ENCODE results near the gene SLC25A28. TPM values are rescaled to one million over a fixed set of nuclear protein-coding genes. Genes with fewer than 3 reads are reported as not detected.
"Not testable (repeated sequence)": the region's sequence is repeated elsewhere in the genome, so short reads cannot be mapped to it uniquely, and the experiment has no call there.

SLC25A28 gene
- total RNA-seq, 2 donors from 2014 or later: 15.5 to 17.5 TPM

DNA sequence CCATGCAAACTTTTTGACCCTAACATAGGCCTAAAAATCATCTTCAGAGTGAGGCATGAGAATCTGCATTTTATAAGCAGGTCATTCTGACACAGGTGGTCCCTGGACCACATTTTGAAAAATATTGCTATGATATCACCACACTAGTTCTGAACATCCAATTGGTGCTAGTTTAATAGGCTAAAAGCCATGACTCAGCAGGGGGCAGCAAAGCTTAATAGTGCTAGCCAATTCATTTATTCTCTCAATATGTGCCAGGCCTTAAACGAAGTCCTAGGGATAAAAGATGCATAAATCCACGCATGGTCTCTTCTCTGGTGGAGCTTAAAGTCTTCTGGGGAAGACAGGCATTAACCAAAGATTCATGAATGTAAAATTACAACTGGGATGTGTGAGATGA is 10.2 kb upstream of the SLC25A28 start:
- Histone ChIP-seq H3K4me1 (no peaks in the 10 kb centered on the region), H3K27me3 (no peaks in the 10 kb centered on the region), H3K4me3 (no peak overlapping the region), H3K27ac (no peak overlapping the region), H3K9me3 (no peaks in the 10 kb centered on the region), H3K36me3 (no peaks in the 10 kb centered on the region)
- no peak for DNase-seq (ENCODE audit: low spot score)
- TF ChIP-seq CTCF (IDR thresholded peaks at IDR 0.05): peak in 1 of 2 donors; percentile 45

DNA sequence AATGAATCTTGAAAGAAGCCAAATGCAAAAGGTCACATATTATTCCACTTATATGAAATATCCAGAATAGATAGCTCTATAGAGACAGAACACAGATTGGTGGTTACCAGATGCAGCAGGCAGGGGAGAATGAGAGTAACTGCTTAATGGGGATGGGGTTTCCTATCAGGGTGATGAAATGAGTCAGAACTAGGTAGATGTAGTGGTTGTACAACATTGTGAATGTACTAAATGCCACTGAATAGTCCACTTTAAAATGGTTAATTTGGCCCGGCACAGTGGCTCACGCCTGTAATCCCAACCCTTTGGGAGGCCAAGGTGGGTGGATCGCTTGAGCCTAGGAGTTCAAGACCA is 9.4 kb upstream of the SLC25A28 start:
- H3K4me1 ChIP-seq: no peaks in the 10 kb centered on the region
- no peaks in the 10 kb centered on the region for H3K9me3 ChIP-seq
- H3K27me3 ChIP-seq: no peaks in the 10 kb centered on the region
- DNase-seq (ENCODE audit: low spot score): no peak
- no peak overlapping the region for H3K4me3 ChIP-seq
- TF ChIP-seq CTCF (IDR thresholded peaks at IDR 0.05): no peak
- H3K27ac ChIP-seq: no peak overlapping the region
- H3K36me3 ChIP-seq: no peaks in the 10 kb centered on the region

GRCh38 chr10:99628923-99629624 is 8.8 kb upstream of the SLC25A28 start:
- no peak for DNase-seq (ENCODE audit: low spot score)

DNA sequence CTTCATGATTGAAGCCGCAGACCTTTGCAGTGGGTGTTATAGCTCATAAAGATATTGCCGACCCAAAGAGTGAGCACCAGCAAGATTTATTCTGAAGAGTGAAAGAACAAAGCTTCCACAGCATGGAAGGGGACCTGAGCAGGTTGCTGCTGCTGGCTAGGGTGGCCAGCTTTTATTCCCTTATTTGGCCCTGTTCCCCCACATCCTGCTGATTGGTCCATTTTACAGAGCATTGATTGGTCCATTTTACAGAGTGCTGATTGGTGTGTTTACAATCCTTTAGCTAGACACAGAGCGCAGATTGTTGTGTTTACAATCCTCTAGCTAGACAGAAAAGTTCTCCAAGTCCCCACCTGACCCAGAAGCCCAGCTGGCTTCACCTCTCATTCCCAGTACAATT is 4.9 kb upstream of the SLC25A28 start:
- H3K9me3 ChIP-seq; H3K27ac ChIP-seq; DNase-seq (ENCODE audit: low spot score); H3K4me3 ChIP-seq; H3K36me3 ChIP-seq; H3K27me3 ChIP-seq; H3K4me1 ChIP-seq: not testable (repeated sequence)

More at GRCh38 chr10:99628923-99629624, 8.8 kb upstream of the SLC25A28 start:
- no peaks in the 10 kb centered on the region for H3K36me3 ChIP-seq
- no peak overlapping the region for H3K4me3 ChIP-seq
- no peaks in the 10 kb centered on the region for H3K9me3 ChIP-seq
- H3K27me3 ChIP-seq: no peaks in the 10 kb centered on the region
- no peak overlapping the region for H3K27ac ChIP-seq
- no peak for TF ChIP-seq CTCF (IDR thresholded peaks at IDR 0.05)
- no peaks in the 10 kb centered on the region for H3K4me1 ChIP-seq

DNA sequence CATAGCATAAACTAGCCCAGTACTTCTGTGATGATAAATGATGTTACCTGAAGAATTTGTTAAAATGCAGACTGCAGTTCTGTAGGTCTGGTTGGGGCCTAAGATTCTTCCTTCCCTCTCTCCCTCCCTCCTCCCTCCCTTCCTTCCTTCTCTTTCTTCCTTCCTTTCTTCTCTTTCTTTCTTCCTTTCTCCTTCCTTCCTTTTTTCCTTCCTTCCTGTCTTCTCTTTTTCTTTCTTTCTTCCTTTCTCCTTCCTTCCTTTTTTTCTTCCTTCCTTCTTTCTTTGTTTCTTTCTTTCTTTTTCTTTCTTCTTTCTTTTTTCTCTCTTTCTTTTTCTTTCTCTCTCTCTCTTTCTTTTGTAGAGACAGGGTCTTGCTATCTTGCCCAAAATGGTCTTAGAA is 3.7 kb upstream of the SLC25A28 start:
- Histone ChIP-seq H3K4me1 (peaks cover 0 to 11% of the 10 kb centered on the region in 2 donors), H3K4me3 (no peak overlapping the region), H3K27me3 (no peaks in the 10 kb centered on the region), H3K36me3 (no peaks in the 10 kb centered on the region), H3K27ac (no peak overlapping the region), H3K9me3 (no peaks in the 10 kb centered on the region)
- no peak for DNase-seq (ENCODE audit: low spot score)
- TF ChIP-seq CTCF (IDR thresholded peaks at IDR 0.05): no peak

DNA sequence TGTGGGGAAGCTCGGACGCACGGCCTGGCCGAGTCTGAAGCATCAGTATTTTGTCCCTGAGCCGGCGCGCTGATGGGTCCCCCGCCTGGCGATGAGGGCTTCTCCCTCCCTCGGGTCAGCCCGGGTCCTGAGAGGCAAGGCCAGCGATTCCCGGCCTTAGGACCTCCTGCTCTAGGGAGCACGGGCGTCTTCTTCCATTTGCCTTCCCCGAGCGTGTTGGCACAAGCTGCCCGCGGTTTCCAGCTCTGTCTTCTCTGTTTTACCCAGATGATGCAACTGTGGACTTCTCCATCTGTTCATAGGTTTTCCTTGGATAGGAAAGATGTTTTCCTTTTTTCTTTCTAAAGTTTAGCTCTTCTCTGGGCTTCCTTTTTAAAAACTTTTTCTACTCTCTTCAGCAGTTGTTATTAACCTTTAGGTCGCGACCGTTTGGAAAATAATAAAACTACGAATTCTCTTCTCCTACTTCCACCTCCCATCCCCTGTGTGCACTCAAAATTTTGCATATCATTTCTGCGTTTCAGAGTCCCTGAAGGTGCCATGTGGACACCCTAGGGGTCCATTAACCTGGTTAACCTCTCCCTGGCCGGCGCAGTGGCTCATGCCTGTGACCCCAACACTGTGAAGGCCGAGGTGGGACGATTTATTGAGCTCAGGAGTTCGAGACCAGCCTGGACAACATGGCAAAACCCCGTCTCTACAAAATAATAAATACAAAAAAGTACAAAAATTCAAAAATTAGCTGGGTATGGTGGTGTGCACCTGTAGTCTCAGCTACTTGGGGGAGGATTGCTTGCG is 1.4 kb upstream of the SLC25A28 start:
- H3K4me3 ChIP-seq: peak overlapping the region; percentile 83 to 93
- H3K27ac ChIP-seq: peak overlapping the region; percentile 97 to 100
- TF ChIP-seq CTCF (IDR thresholded peaks at IDR 0.05): no peak
- no peak for DNase-seq (ENCODE audit: low spot score)
- H3K36me3 ChIP-seq: no peaks in the 10 kb centered on the region
- no peaks in the 10 kb centered on the region for H3K9me3 ChIP-seq
- no peaks in the 10 kb centered on the region for H3K27me3 ChIP-seq
- H3K4me1 ChIP-seq: peaks cover 0 to 34% of the 10 kb centered on the region in 2 donors
